OCI-LY3 (cell line): Measurements from ENCODE around the gene SMIM41.

Experiments
- EZH2phosphoT487 ChIP-seq: fragments of 200-600 bp; shearing (Covaris generic); IDR thresholded peaks from 2 replicates; pipeline ENCODE4 v1.6.1; 2018; ENCODE audit warnings: antibody characterized with exemption, mixed run types, low read depth
- TF ChIP-seq, protein P1 (sequence below): fragments of 200-600, 300-600 bp; sonication (generic); IDR thresholded peaks from 2 replicates; pipeline ENCODE4 v1.5.1; 2014; ENCODE audit warnings: antibody characterized with exemption, low read length, low read depth

DNA sequence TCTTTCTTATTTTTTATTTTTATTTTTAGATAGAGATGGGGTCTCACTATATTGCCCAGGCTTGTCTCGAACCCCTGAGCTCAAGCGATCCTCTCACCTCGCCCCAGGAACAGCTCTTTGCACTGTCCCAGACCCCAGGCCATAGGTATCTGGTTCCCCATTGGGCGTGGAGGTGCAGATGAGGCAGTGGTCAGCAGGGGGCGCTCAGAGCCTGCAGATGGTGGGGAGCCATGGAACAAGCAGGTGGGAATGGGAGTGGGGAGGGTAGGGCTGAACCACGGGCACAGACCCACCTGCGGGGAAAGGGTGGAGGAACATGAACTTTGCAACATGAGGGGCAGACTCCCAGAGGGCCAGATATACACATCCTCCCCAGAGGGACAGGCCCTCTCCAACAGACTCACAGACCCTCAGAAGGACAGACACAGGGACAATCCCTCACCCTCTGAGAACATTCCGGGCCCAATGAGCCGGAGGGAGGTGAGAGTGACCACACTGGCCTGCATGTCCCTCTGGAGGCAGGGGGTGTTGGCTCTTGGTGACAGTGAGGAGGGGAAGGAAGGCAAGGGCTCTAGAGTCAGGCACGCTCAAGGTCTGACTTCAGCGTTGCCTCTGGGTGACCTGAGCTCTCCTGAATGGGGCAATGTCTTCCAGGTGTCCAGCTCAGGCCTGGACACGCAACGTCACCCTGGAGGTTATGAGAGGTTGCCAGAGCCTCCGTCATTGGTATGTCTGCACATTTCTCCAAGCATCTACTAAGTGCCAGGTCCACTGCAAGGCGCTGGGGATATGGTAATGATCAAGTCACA lies 77.5 kb downstream of the SMIM41 start:
- TF ChIP-seq, protein P1, sequence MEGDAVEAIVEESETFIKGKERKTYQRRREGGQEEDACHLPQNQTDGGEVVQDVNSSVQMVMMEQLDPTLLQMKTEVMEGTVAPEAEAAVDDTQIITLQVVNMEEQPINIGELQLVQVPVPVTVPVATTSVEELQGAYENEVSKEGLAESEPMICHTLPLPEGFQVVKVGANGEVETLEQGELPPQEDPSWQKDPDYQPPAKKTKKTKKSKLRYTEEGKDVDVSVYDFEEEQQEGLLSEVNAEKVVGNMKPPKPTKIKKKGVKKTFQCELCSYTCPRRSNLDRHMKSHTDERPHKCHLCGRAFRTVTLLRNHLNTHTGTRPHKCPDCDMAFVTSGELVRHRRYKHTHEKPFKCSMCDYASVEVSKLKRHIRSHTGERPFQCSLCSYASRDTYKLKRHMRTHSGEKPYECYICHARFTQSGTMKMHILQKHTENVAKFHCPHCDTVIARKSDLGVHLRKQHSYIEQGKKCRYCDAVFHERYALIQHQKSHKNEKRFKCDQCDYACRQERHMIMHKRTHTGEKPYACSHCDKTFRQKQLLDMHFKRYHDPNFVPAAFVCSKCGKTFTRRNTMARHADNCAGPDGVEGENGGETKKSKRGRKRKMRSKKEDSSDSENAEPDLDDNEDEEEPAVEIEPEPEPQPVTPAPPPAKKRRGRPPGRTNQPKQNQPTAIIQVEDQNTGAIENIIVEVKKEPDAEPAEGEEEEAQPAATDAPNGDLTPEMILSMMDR: peak; percentile 98
- no peak for TF ChIP-seq EZH2phosphoT487
